ENCODE measurements around the gene RIMBP2. TPM values are rescaled to one million over a fixed set of nuclear protein-coding genes. Genes with fewer than 3 reads are reported as not detected.

RIMBP2 gene
- total RNA-seq, 1 donor from 2014 or later = 0.99 TPM

GRCh38 chr12:130685250-130685787 is 30.8 kb downstream of the RIMBP2 start:
- H3K9me3 ChIP-seq (ENCODE audit: low read depth) = no peaks in the 10 kb centered on the region
- no peak overlapping the region for H3K27ac ChIP-seq
- no peak overlapping the region for H2AFZ ChIP-seq (replicated peaks)
- no peak overlapping the region for H3K4me3 Mint-ChIP-seq
- H3F3A ChIP-seq (ENCODE audit: low read depth) = no peaks in the 10 kb centered on the region
- H3K27ac Mint-ChIP-seq = no peak overlapping the region
- TF ChIP-seq EZH2phosphoT487 (IDR thresholded peaks at IDR 0.05) = no peak
- no peak for TF ChIP-seq EZH2 (IDR thresholded peaks at IDR 0.05)
- no peak for TF ChIP-seq CTCF (IDR thresholded peaks at IDR 0.05)
- H3K9ac ChIP-seq = no peak overlapping the region
- no peaks in the 10 kb centered on the region for H3K9me3 Mint-ChIP-seq
- H3K4me2 ChIP-seq = no peak overlapping the region
- H3K36me3 Mint-ChIP-seq = no peaks in the 10 kb centered on the region
- H3K4me1 Mint-ChIP-seq = peaks cover 22% of the 10 kb centered on the region
- H3K4me1 ChIP-seq = no peaks in the 10 kb centered on the region
- peaks cover 6% of the 10 kb centered on the region for H3K27me3 Mint-ChIP-seq (ENCODE audit: insufficient read depth, low read depth)
- no peak overlapping the region for H3K4me3 ChIP-seq
- no peaks in the 10 kb centered on the region for H3K79me2 ChIP-seq (ENCODE audit: low read depth)
- no peaks in the 10 kb centered on the region for H3K36me3 ChIP-seq
- DNase-seq (ENCODE audit: low spot score) = no peak
- H4K20me1 ChIP-seq (ENCODE audit: low read depth) = no peaks in the 10 kb centered on the region
- H3K27me3 ChIP-seq = no peaks in the 10 kb centered on the region

- H3K79me2 ChIP-seq (ENCODE audit: low read depth) = no peaks in the 10 kb centered on the region
- peaks cover 3% of the 10 kb centered on the region for H3K4me1 ChIP-seq
- H3K27me3 ChIP-seq = no peaks in the 10 kb centered on the region
- H3K36me3 Mint-ChIP-seq = no peaks in the 10 kb centered on the region
- no peak overlapping the region for H3K4me2 ChIP-seq
- H3F3A ChIP-seq (ENCODE audit: low read depth) = no peaks in the 10 kb centered on the region
- H3K27me3 Mint-ChIP-seq (ENCODE audit: insufficient read depth, low read depth) = peaks cover 4% of the 10 kb centered on the region
- no peak for DNase-seq (ENCODE audit: low spot score)
- H3K27ac Mint-ChIP-seq = no peak overlapping the region
- TF ChIP-seq EZH2 (IDR thresholded peaks at IDR 0.05) (no peak), CTCF (IDR thresholded peaks at IDR 0.05) (no peak), EZH2phosphoT487 (IDR thresholded peaks at IDR 0.05) (no peak)
- H3K4me1 Mint-ChIP-seq = peaks cover 22% of the 10 kb centered on the region
- no peaks in the 10 kb centered on the region for H3K36me3 ChIP-seq
- peaks cover 6% of the 10 kb centered on the region for H3K9me3 Mint-ChIP-seq
- no peak overlapping the region for H3K4me3 Mint-ChIP-seq
- no peak overlapping the region for H3K27ac ChIP-seq
- no peaks in the 10 kb centered on the region for H4K20me1 ChIP-seq (ENCODE audit: low read depth)
- no peak overlapping the region for H2AFZ ChIP-seq (replicated peaks)
- H3K4me3 ChIP-seq = no peak overlapping the region
- H3K9me3 ChIP-seq (ENCODE audit: low read depth) = no peaks in the 10 kb centered on the region
- no peak overlapping the region for H3K9ac ChIP-seq
These were observed 32.3 kb downstream of the RIMBP2 start for GRCh38 chr12:130683811-130684210.

- no peaks in the 10 kb centered on the region for H3K27me3 ChIP-seq
- DNase-seq (ENCODE audit: low spot score) = no peak
- TF ChIP-seq CTCF (IDR thresholded peaks at IDR 0.05) = no peak
- no peak for TF ChIP-seq EZH2 (IDR thresholded peaks at IDR 0.05)
- TF ChIP-seq EZH2phosphoT487 (IDR thresholded peaks at IDR 0.05) = no peak
- Mint-ChIP-seq H3K27ac (no peak overlapping the region), H3K36me3 (no peaks in the 10 kb centered on the region), H3K9me3 (peaks cover 6% of the 10 kb centered on the region), H3K4me3 (no peak overlapping the region), H3K27me3 (ENCODE audit: insufficient read depth, low read depth) (peaks cover 2% of the 10 kb centered on the region), H3K4me1 (peaks cover 22% of the 10 kb centered on the region)
- H4K20me1 ChIP-seq (ENCODE audit: low read depth) = no peaks in the 10 kb centered on the region
- H3K4me1 ChIP-seq = peaks cover 3% of the 10 kb centered on the region
- H3K79me2 ChIP-seq (ENCODE audit: low read depth) = no peaks in the 10 kb centered on the region
- H3K9ac ChIP-seq = no peak overlapping the region
- no peaks in the 10 kb centered on the region for H3K9me3 ChIP-seq (ENCODE audit: low read depth)
- H2AFZ ChIP-seq (replicated peaks) = no peak overlapping the region
- H3K27ac ChIP-seq = no peak overlapping the region
- no peaks in the 10 kb centered on the region for H3K36me3 ChIP-seq
- no peaks in the 10 kb centered on the region for H3F3A ChIP-seq (ENCODE audit: low read depth)
- no peak overlapping the region for H3K4me3 ChIP-seq
- no peak overlapping the region for H3K4me2 ChIP-seq
These were observed 33.0 kb downstream of the RIMBP2 start for GRCh38 chr12:130683080-130683479.
